ENCODE measurements around the gene CHI3L2. TPM values are rescaled to one million over a fixed set of nuclear protein-coding genes. Genes with fewer than 3 reads are reported as not detected.

CHI3L2 gene
- total RNA-seq, 1 donor from 2014 or later = 0.72 TPM

Other genes starting within 250 kb of the CHI3L2 start
- gene DRAM2, start 87.6 kb upstream of the CHI3L2 start, total RNA-seq (ENCODE audit: insufficient read depth, low replicate concordance) = 19.0 TPM
- gene CEPT1, start 87.5 kb upstream of the CHI3L2 start, total RNA-seq (ENCODE audit: insufficient read depth, low replicate concordance) = 58.3 TPM
- 13.2 TPM for gene DENND2D, start 27.1 kb upstream of the CHI3L2 start, total RNA-seq (ENCODE audit: insufficient read depth, low replicate concordance)
- gene CHIA, start 63.1 kb downstream of the CHI3L2 start, total RNA-seq (ENCODE audit: insufficient read depth, low replicate concordance) = 5.3 TPM
- gene OVGP1, start 200.0 kb downstream of the CHI3L2 start, total RNA-seq (ENCODE audit: insufficient read depth, low replicate concordance) = 1.2 TPM
- 16.1 TPM for gene WDR77, start 221.5 kb downstream of the CHI3L2 start, total RNA-seq (ENCODE audit: insufficient read depth, low replicate concordance)
- gene ATP5PB, start 221.8 kb downstream of the CHI3L2 start, total RNA-seq (ENCODE audit: insufficient read depth, low replicate concordance) = 169 TPM
- 0.96 TPM for gene C1orf162, start 246.3 kb downstream of the CHI3L2 start, total RNA-seq (ENCODE audit: insufficient read depth, low replicate concordance)

Measured in umbilical cord (tissue), 1 donor.